ENCODE results near the gene DROSHA.
"Not testable (repeated sequence)": the region's sequence is repeated elsewhere in the genome, so short reads cannot be mapped to it uniquely, and the experiment has no call there.

Gene DROSHA

GRCh38 chr5:31531888-31532547 lies at the start of gene DROSHA, which contains the start of gene C5orf22:
Gene DROSHA, minus strand, starts transcription at chr5:31532093. Its CDS starts 3,034 bp downstream, at chr5:31529059.
Gene C5orf22, plus strand, starts transcription at chr5:31532301. Its CDS starts 92 bp downstream, at chr5:31532393.
- H3K27ac Mint-ChIP-seq, result peak within 1 kb of the TSS; percentile 71
- DNase-seq (ENCODE audit: low spot score in 2 of 2), result peak; percentile 66 to 71
- H3K27me3 Mint-ChIP-seq, result no peaks in the 10 kb centered on the region
- peaks cover 28% of the 10 kb centered on the region for H3K4me1 Mint-ChIP-seq
- ATAC-seq (ENCODE audit: low read depth), result peak; percentile 92
- no peaks in the 10 kb centered on the region for H3K9me3 Mint-ChIP-seq
- peaks cover 18% of the 10 kb centered on the region for H3K36me3 Mint-ChIP-seq
- peak within 1 kb of the TSS; percentile 92 for H3K4me3 Mint-ChIP-seq

GRCh38 chr5:31579558-31579957 lies 47.7 kb upstream of the DROSHA start:
- Mint-ChIP-seq H3K4me3 (no peak overlapping the region), H3K9me3 (no peaks in the 10 kb centered on the region), H3K27ac (no peak overlapping the region), H3K36me3 (no peaks in the 10 kb centered on the region), H3K27me3 (peaks cover 15% of the 10 kb centered on the region), H3K4me1 (no peaks in the 10 kb centered on the region)
- DNase-seq (ENCODE audit: low spot score in 2 of 2) (no peak), ATAC-seq (ENCODE audit: low read depth) (no peak)

GRCh38 chr5:31577438-31577837 lies 45.5 kb upstream of the DROSHA start:
- Mint-ChIP-seq H3K27me3 (peaks cover 14% of the 10 kb centered on the region), H3K4me3 (no peak overlapping the region), H3K9me3 (no peaks in the 10 kb centered on the region), H3K4me1 (peaks cover 5% of the 10 kb centered on the region), H3K27ac (no peak overlapping the region), H3K36me3 (no peaks in the 10 kb centered on the region)
- DNase-seq (ENCODE audit: low spot score in 2 of 2) (no peak), ATAC-seq (ENCODE audit: low read depth) (no peak)

- Mint-ChIP-seq H3K27ac (no peak overlapping the region), H3K36me3 (no peaks in the 10 kb centered on the region), H3K4me3 (no peak overlapping the region), H3K27me3 (peaks cover 12% of the 10 kb centered on the region), H3K4me1 (peaks cover 5% of the 10 kb centered on the region), H3K9me3 (no peaks in the 10 kb centered on the region)
- no peak for ATAC-seq (ENCODE audit: low read depth)
- no peak for DNase-seq (ENCODE audit: low spot score in 2 of 2)
These were observed 42.9 kb upstream of the DROSHA start for GRCh38 chr5:31574772-31575171.

GRCh38 chr5:31573494-31574142 lies 41.7 kb upstream of the DROSHA start:
- H3K4me3 Mint-ChIP-seq, result no peak overlapping the region
- no peak overlapping the region for H3K27ac Mint-ChIP-seq
- H3K36me3 Mint-ChIP-seq, result no peaks in the 10 kb centered on the region
- peaks cover 5% of the 10 kb centered on the region for H3K4me1 Mint-ChIP-seq
- peaks cover 12% of the 10 kb centered on the region for H3K27me3 Mint-ChIP-seq
- no peaks in the 10 kb centered on the region for H3K9me3 Mint-ChIP-seq
- ATAC-seq (ENCODE audit: low read depth), result peak; percentile 84
- no peak for DNase-seq (ENCODE audit: low spot score in 2 of 2)

GRCh38 chr5:31569068-31569467 lies 37.2 kb upstream of the DROSHA start:
- Mint-ChIP-seq H3K9me3 (peaks cover 9% of the 10 kb centered on the region), H3K36me3 (peaks cover 9% of the 10 kb centered on the region), H3K4me3 (no peak overlapping the region), H3K27ac (no peak overlapping the region), H3K27me3 (peaks cover 12% of the 10 kb centered on the region), H3K4me1 (peaks cover 5% of the 10 kb centered on the region)
- ATAC-seq (ENCODE audit: low read depth), result no peak
- DNase-seq (ENCODE audit: low spot score in 2 of 2), result no peak

GRCh38 chr5:31568302-31568835 lies 36.5 kb upstream of the DROSHA start:
- H3K9me3 Mint-ChIP-seq, result peaks cover 9% of the 10 kb centered on the region
- peaks cover 9% of the 10 kb centered on the region for H3K36me3 Mint-ChIP-seq
- no peak for DNase-seq (ENCODE audit: low spot score in 2 of 2)
- peaks cover 12% of the 10 kb centered on the region for H3K27me3 Mint-ChIP-seq
- peaks cover 3% of the 10 kb centered on the region for H3K4me1 Mint-ChIP-seq
- ATAC-seq (ENCODE audit: low read depth), result no peak
- no peak overlapping the region for H3K27ac Mint-ChIP-seq
- no peak overlapping the region for H3K4me3 Mint-ChIP-seq

GRCh38 chr5:31566362-31566761 lies 34.5 kb upstream of the DROSHA start:
- not testable (repeated sequence) for H3K4me1 Mint-ChIP-seq; H3K27ac Mint-ChIP-seq; H3K36me3 Mint-ChIP-seq; H3K4me3 Mint-ChIP-seq; ATAC-seq (ENCODE audit: low read depth); H3K9me3 Mint-ChIP-seq; DNase-seq (ENCODE audit: low spot score in 2 of 2)
- H3K27me3 Mint-ChIP-seq, result peaks cover 10% of the 10 kb centered on the region

GRCh38 chr5:31563216-31563615 lies 31.3 kb upstream of the DROSHA start:
- H3K9me3 Mint-ChIP-seq, result peaks cover 9% of the 10 kb centered on the region
- H3K36me3 Mint-ChIP-seq, result peaks cover 10% of the 10 kb centered on the region
- ATAC-seq (ENCODE audit: low read depth) (no peak), DNase-seq (ENCODE audit: low spot score in 2 of 2) (no peak)
- peaks cover 10% of the 10 kb centered on the region for H3K27me3 Mint-ChIP-seq
- H3K4me3 Mint-ChIP-seq, result no peak overlapping the region
- no peaks in the 10 kb centered on the region for H3K4me1 Mint-ChIP-seq
- no peak overlapping the region for H3K27ac Mint-ChIP-seq

GRCh38 chr5:31561946-31562345 lies 30.1 kb upstream of the DROSHA start:
- DNase-seq (ENCODE audit: low spot score in 2 of 2) (no peak), ATAC-seq (ENCODE audit: low read depth) (no peak)
- Mint-ChIP-seq H3K27me3 (peaks cover 10% of the 10 kb centered on the region), H3K36me3 (peaks cover 12% of the 10 kb centered on the region), H3K9me3 (peaks cover 9% of the 10 kb centered on the region), H3K4me3 (no peak overlapping the region), H3K27ac (no peak overlapping the region), H3K4me1 (no peaks in the 10 kb centered on the region)

GRCh38 chr5:31559942-31560341 lies 28.0 kb upstream of the DROSHA start:
- peaks cover 14% of the 10 kb centered on the region for H3K36me3 Mint-ChIP-seq
- H3K27me3 Mint-ChIP-seq, result peaks cover 2% of the 10 kb centered on the region
- DNase-seq (ENCODE audit: low spot score in 2 of 2), result no peak
- no peak overlapping the region for H3K4me3 Mint-ChIP-seq
- ATAC-seq (ENCODE audit: low read depth), result no peak
- H3K4me1 Mint-ChIP-seq, result no peaks in the 10 kb centered on the region
- no peak overlapping the region for H3K27ac Mint-ChIP-seq
- peaks cover 1% of the 10 kb centered on the region for H3K9me3 Mint-ChIP-seq

GRCh38 chr5:31556461-31556860 lies 24.6 kb upstream of the DROSHA start:
- Mint-ChIP-seq H3K9me3 (no peaks in the 10 kb centered on the region), H3K27me3 (no peaks in the 10 kb centered on the region), H3K4me1 (no peaks in the 10 kb centered on the region), H3K36me3 (peaks cover 36% of the 10 kb centered on the region), H3K4me3 (no peak overlapping the region), H3K27ac (no peak overlapping the region)
- no peak for DNase-seq (ENCODE audit: low spot score in 2 of 2)
- no peak for ATAC-seq (ENCODE audit: low read depth)

- ATAC-seq (ENCODE audit: low read depth) (no peak), DNase-seq (ENCODE audit: low spot score in 2 of 2) (no peak)
- Mint-ChIP-seq H3K4me3 (no peak overlapping the region), H3K27me3 (no peaks in the 10 kb centered on the region), H3K9me3 (no peaks in the 10 kb centered on the region), H3K4me1 (no peaks in the 10 kb centered on the region), H3K27ac (no peak overlapping the region), H3K36me3 (peaks cover 39% of the 10 kb centered on the region)
These were observed 22.7 kb upstream of the DROSHA start for GRCh38 chr5:31554552-31554951.

- Mint-ChIP-seq H3K36me3 (peaks cover 39% of the 10 kb centered on the region), H3K27ac (no peak overlapping the region), H3K4me1 (no peaks in the 10 kb centered on the region), H3K27me3 (no peaks in the 10 kb centered on the region), H3K4me3 (no peak overlapping the region), H3K9me3 (no peaks in the 10 kb centered on the region)
- DNase-seq (ENCODE audit: low spot score in 2 of 2) (no peak), ATAC-seq (ENCODE audit: low read depth) (no peak)
These were observed 22.0 kb upstream of the DROSHA start for GRCh38 chr5:31553863-31554262.

All from memory B cell (primary cell).